Heart left ventricle (tissue), 13 donors: ENCODE measurements around the gene RAP1GDS1.

Experiments used
- CTCF ChIP-seq, 12 donors: fragments of 200-600 bp; sonication (generic) in 4 of 12; IDR thresholded peaks; one replicate each; pipeline versions ENCODE4 v1.5.0 to v1.8.0; 2018 to 2022; ENCODE audit warnings: antibody characterized with exemption in 12 of 12, mild to moderate bottlenecking in 5 of 12
- POLR2A ChIP-seq, 2 donors: fragments of 450-650 bp; IDR thresholded peaks; one replicate each; pipeline ENCODE4 v1.6.1; 2017; ENCODE audit warnings: antibody characterized with exemption in 2 of 2, mild to moderate bottlenecking in 2 of 2, moderate library complexity in 2 of 2
- donor health status: ischemic (EF 13 %, LVEDD 7.1; RV severe dilation, severe dysfunction).
- donor health status: DM: no; HTN: yes; CAD: no.
- donor health status: DM: no; HTN: no; CAD: no.
- donor health status: ischemic (EF 25% LVEDD 6.9; RV normal size, moderate dysfunction).
- donor health status: ischemic (EF 25% LVEDD 5.7; RV mildly dilated, moderate dysfunction).
- donor health status: ischemic (EF 35%, LVEDD 5.7; RV mildly dilated, moderate dysfunction).
- donor health status: nonischemic (EF 11% LVEDD 7.7; RV severe dilation, severe dysfunction).
- donor health status: DM: yes; HTN: yes; CAD: no.
- donor health status: PGD.
- donor health status: ischemic (EF 29% LVEDD 5.4; RV normal size, mild dysfunction).
- donor health status: nonischemic (EF 23%, LVEDD 6.1; RV moderate dilation, normal function).

DNA sequence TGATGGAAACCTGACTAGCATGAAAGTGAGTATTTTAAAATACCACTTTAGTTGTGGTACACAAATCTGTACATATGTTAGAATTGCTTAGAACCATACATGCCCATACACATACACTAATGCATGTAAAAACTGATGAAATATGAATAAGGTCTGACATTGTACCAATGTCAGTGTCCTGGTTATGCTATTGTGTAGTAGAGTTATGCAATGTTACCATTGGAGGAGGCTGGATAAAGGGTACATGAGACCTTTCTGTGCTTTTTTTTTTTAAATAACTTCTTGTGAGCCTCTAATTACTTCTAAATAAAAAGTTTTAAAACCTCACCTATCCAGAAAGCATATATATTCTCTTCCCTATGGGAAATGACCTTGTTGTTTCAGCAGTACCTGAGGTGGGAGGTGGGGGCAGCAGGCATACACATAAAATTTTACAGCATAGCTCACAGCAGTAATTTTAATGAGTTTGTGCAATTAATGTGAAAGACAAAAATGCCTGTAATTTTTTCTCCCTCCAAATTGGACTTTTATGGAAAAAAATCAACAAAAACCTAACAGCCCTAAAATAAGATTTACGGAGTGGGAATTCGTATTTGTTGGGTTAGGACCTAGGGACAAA lies 97.6 kb downstream of the RAP1GDS1 start:
- TF ChIP-seq CTCF (IDR thresholded peaks at IDR 0.05) (no peak), POLR2A (IDR thresholded peaks at IDR 0.05) (no peak)
